ENCODE measurements around the gene SLFNL1.

The SLFNL1 gene

GRCh38 chr1:41021526-41022308 lies at the start of gene SLFNL1:
Gene SLFNL1, minus strand, starts transcription at chr1:41021725. Its CDS starts 1,065 bp downstream, at chr1:41020660.
- DNase-seq (ENCODE audit: low read depth in 2 of 2), result no peak

GRCh38 chr1:41056907-41057306 lies 35.4 kb upstream of the SLFNL1 start:
- no peak for DNase-seq (ENCODE audit: low read depth in 2 of 2)

GRCh38 chr1:41053316-41053715 lies 31.8 kb upstream of the SLFNL1 start:
- no peak for DNase-seq (ENCODE audit: low read depth in 2 of 2)

GRCh38 chr1:41051022-41051421 lies 29.5 kb upstream of the SLFNL1 start:
- no peak for DNase-seq (ENCODE audit: low read depth in 2 of 2)

GRCh38 chr1:41048540-41048939 lies 27.0 kb upstream of the SLFNL1 start:
- DNase-seq (ENCODE audit: low read depth in 2 of 2), result no peak

- no peak for DNase-seq (ENCODE audit: low read depth in 2 of 2)
Observed at GRCh38 chr1:41046347-41046775, 24.8 kb upstream of the SLFNL1 start.

- DNase-seq (ENCODE audit: low read depth in 2 of 2), result no peak
Observed at GRCh38 chr1:41045740-41046139, 24.2 kb upstream of the SLFNL1 start.

- DNase-seq (ENCODE audit: low read depth in 2 of 2), result no peak
Observed at GRCh38 chr1:41044187-41044586, 22.7 kb upstream of the SLFNL1 start.

- DNase-seq (ENCODE audit: low read depth in 2 of 2), result no peak
Observed at GRCh38 chr1:41041614-41042270, 20.2 kb upstream of the SLFNL1 start.

- DNase-seq (ENCODE audit: low read depth in 2 of 2), result no peak
Observed at GRCh38 chr1:41038110-41038509, 16.6 kb upstream of the SLFNL1 start.

GRCh38 chr1:41037116-41037903 lies 15.8 kb upstream of the SLFNL1 start:
- no peak for DNase-seq (ENCODE audit: low read depth in 2 of 2)

- DNase-seq (ENCODE audit: low read depth in 2 of 2), result no peak
Observed at GRCh38 chr1:41033272-41033671, 11.7 kb upstream of the SLFNL1 start.

GRCh38 chr1:41032147-41032546 lies 10.6 kb upstream of the SLFNL1 start:
- no peak for DNase-seq (ENCODE audit: low read depth in 2 of 2)

- DNase-seq (ENCODE audit: low read depth in 2 of 2), result no peak
Observed at GRCh38 chr1:41030872-41031616, 9.5 kb upstream of the SLFNL1 start.

- no peak for DNase-seq (ENCODE audit: low read depth in 2 of 2)
Observed at GRCh38 chr1:41028034-41028642, 6.6 kb upstream of the SLFNL1 start.

- no peak for DNase-seq (ENCODE audit: low read depth in 2 of 2)
Observed at GRCh38 chr1:41025979-41026819, 4.7 kb upstream of the SLFNL1 start.

GRCh38 chr1:41024953-41025352 lies 3.4 kb upstream of the SLFNL1 start:
- DNase-seq (ENCODE audit: low read depth in 2 of 2), result no peak

- no peak for DNase-seq (ENCODE audit: low read depth in 2 of 2)
Observed at GRCh38 chr1:41023279-41023990, 1.9 kb upstream of the SLFNL1 start.

- DNase-seq (ENCODE audit: low read depth in 2 of 2), result no peak
Observed at GRCh38 chr1:41022424-41022823, 899 bp upstream of the SLFNL1 start.

GRCh38 chr1:41020654-41021053 lies 871 bp downstream of the SLFNL1 start:
- DNase-seq (ENCODE audit: low read depth in 2 of 2), result no peak

Measured in stimulated activated CD4-positive, alpha-beta T cell treated with anti-CD3 and anti-CD28 coated beads, Interleukin-1b, Interleukin-23, amount 100 ng/mL, for 1 hour (primary cell).